ENCODE data around the gene TADA1.

GRCh38 chr1:166882893-166883292 is 6.8 kb upstream of the TADA1 start:
- TF ChIP-seq, protein P1, sequence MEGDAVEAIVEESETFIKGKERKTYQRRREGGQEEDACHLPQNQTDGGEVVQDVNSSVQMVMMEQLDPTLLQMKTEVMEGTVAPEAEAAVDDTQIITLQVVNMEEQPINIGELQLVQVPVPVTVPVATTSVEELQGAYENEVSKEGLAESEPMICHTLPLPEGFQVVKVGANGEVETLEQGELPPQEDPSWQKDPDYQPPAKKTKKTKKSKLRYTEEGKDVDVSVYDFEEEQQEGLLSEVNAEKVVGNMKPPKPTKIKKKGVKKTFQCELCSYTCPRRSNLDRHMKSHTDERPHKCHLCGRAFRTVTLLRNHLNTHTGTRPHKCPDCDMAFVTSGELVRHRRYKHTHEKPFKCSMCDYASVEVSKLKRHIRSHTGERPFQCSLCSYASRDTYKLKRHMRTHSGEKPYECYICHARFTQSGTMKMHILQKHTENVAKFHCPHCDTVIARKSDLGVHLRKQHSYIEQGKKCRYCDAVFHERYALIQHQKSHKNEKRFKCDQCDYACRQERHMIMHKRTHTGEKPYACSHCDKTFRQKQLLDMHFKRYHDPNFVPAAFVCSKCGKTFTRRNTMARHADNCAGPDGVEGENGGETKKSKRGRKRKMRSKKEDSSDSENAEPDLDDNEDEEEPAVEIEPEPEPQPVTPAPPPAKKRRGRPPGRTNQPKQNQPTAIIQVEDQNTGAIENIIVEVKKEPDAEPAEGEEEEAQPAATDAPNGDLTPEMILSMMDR (conservative IDR thresholded peaks at IDR 0.05), result no peak
- TF ChIP-seq EZH2 (IDR thresholded peaks at IDR 0.05; ENCODE audit: low read depth), result no peak

Data from PC-9 (cell line).